ENCODE data around the gene AVL9. TPM values are rescaled to one million over a fixed set of nuclear protein-coding genes. Genes with fewer than 3 reads are reported as not detected.

The AVL9 gene
- total and polyA plus RNA-seq, 4 donors: 9.7 to 52.5 (median 35.3) TPM

DNA sequence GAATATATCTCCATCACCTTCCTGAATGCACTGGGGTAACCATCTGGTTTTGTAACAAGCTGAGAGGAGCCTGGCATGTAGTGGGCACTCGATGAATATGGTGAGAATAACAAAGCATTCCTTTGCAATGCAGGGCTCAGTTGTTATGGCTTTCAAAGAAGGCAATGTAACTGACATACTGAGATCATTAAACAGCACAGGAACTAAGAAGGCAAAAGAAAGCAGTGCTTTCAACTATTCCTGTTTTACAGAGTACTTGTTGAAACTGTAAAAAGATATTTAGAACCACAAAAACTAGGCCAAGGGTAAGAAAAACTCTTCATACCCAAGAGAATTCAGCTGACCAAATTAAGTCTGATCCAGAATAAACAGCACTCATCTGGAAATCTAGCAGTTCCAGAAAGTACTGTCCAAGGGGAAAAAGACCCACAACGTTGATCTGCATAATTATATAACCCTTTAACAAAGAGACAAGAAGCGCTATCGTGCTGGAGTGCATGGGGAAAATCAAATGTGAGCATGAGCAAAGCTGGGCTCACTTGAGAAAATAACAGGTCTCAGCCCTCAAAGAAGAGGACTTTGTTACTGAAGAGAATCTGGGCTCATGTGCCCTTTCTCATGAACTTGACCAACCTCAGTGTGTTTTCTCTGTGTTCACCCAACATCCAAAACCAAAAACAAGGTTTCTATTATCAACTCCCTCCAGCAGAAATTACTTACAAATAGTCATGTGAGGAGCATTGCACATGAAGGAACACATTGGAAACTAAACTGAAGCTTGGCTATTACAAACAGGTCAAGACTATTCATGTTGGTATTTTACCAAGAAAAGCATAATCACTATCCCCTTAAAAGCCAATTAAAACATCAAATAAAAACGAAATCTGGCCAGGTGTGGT, 116.2 kb downstream of the AVL9 start:
- no peak for ATAC-seq (ENCODE audit: insufficient read depth, low FRiP score)
- H3K9me3 ChIP-seq (ENCODE audit: control insufficient read depth in 4 of 4, insufficient read depth in 3 of 4, low read length in 3 of 4): no peaks in the 10 kb centered on the region
- no peak overlapping the region for H3K27ac ChIP-seq (ENCODE audit: low read depth in 1 of 2, low read length in 1 of 2)
- 61 to 83% methylated on average over 5 of the region's 5 CpGs for WGBS, 2 donors
- no peaks in the 10 kb centered on the region for H3K36me3 ChIP-seq (ENCODE audit: control insufficient read depth in 4 of 4, insufficient read depth in 4 of 4, low read length in 4 of 4)
- peak overlapping the region in 1 of 2 donors; percentile 19 for H3K9ac ChIP-seq (ENCODE audit: insufficient read depth in 1 of 2, low read length in 2 of 2)
- H3K27me3 ChIP-seq (ENCODE audit: control insufficient read depth in 3 of 3, insufficient read depth in 3 of 3, low read length in 2 of 3): no peaks in the 10 kb centered on the region
- H3K4me1 ChIP-seq (ENCODE audit: control insufficient read depth in 5 of 5, insufficient read depth in 5 of 5, low read length in 5 of 5): no peaks in the 10 kb centered on the region
- DNase-seq: peak in 1 of 3 donors; percentile 24
- H3K4me3 ChIP-seq: no peak overlapping the region
- TF ChIP-seq, protein P1, sequence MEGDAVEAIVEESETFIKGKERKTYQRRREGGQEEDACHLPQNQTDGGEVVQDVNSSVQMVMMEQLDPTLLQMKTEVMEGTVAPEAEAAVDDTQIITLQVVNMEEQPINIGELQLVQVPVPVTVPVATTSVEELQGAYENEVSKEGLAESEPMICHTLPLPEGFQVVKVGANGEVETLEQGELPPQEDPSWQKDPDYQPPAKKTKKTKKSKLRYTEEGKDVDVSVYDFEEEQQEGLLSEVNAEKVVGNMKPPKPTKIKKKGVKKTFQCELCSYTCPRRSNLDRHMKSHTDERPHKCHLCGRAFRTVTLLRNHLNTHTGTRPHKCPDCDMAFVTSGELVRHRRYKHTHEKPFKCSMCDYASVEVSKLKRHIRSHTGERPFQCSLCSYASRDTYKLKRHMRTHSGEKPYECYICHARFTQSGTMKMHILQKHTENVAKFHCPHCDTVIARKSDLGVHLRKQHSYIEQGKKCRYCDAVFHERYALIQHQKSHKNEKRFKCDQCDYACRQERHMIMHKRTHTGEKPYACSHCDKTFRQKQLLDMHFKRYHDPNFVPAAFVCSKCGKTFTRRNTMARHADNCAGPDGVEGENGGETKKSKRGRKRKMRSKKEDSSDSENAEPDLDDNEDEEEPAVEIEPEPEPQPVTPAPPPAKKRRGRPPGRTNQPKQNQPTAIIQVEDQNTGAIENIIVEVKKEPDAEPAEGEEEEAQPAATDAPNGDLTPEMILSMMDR (IDR thresholded peaks at IDR 0.05; ENCODE audit: control extremely low read depth, extremely low read depth): no peak

DNA sequence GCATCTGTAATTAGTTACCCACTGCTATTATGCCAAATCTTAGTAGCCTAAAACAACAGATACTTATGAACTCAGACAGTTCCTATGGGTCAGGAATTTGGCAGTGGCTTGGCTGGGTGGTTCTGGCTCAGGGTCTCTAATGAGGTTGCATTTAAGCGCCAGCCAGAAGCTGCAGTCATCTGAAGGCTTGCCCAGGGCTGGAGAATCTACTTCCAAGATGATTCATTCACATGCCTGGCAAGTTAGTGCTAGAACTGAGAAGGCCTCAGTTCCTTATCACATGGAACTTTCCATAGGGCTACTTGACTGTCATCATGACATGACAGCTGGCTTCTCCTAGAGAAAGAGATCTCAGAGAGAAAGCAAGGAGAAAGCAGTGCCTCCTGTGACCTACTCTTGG, 121.3 kb downstream of the AVL9 start:
- ATAC-seq (ENCODE audit: insufficient read depth, low FRiP score) (no peak), DNase-seq (no peak)
- Histone ChIP-seq H3K27ac (ENCODE audit: low read depth in 1 of 2, low read length in 1 of 2) (peak overlapping the region in 1 of 2 donors; percentile 23), H3K36me3 (ENCODE audit: control insufficient read depth in 4 of 4, insufficient read depth in 4 of 4, low read length in 4 of 4) (no peaks in the 10 kb centered on the region), H3K4me1 (ENCODE audit: control insufficient read depth in 5 of 5, insufficient read depth in 5 of 5, low read length in 5 of 5) (no peaks in the 10 kb centered on the region), H3K27me3 (ENCODE audit: control insufficient read depth in 3 of 3, insufficient read depth in 3 of 3, low read length in 2 of 3) (no peaks in the 10 kb centered on the region), H3K4me3 (no peak overlapping the region), H3K9ac (ENCODE audit: insufficient read depth in 1 of 2, low read length in 2 of 2) (no peak overlapping the region), H3K9me3 (ENCODE audit: control insufficient read depth in 4 of 4, insufficient read depth in 3 of 4, low read length in 3 of 4) (no peaks in the 10 kb centered on the region)
- 88 to 100% methylated on average over 1 of the region's 1 CpG for WGBS, 2 donors
- TF ChIP-seq, protein P1 (IDR thresholded peaks at IDR 0.05; ENCODE audit: control extremely low read depth, extremely low read depth): no peak

DNA sequence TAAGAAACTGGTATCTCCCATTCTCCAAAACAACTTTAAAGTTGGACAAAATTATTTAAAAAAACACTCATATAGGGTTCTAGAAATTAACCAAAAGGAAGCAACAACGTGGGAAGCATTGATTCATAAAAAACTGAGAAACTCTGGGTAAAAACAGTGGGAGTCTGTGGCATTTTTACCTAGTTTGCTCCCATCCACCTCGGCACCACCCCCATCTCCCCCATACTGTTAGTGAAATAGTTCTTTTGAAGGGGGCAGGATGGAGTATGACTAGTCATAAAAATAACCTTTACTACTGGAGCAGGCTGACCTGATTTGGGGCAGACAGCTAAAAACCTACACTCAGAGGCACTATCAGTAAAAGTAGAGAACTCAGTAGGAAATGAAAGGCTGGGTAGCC, 123.2 kb downstream of the AVL9 start:
- ATAC-seq (ENCODE audit: insufficient read depth, low FRiP score): no peak
- WGBS, 2 donors: 77 to 81% methylated on average over 2 of the region's 2 CpGs

More for the DNA sequence above, 123.2 kb downstream of the AVL9 start:
- H3K4me3 ChIP-seq: no peak overlapping the region
- DNase-seq: no peak
- no peaks in the 10 kb centered on the region for H3K27me3 ChIP-seq (ENCODE audit: control insufficient read depth in 3 of 3, insufficient read depth in 3 of 3, low read length in 2 of 3)
- no peaks in the 10 kb centered on the region for H3K4me1 ChIP-seq (ENCODE audit: control insufficient read depth in 5 of 5, insufficient read depth in 5 of 5, low read length in 5 of 5)
- no peaks in the 10 kb centered on the region for H3K9me3 ChIP-seq (ENCODE audit: control insufficient read depth in 4 of 4, insufficient read depth in 3 of 4, low read length in 3 of 4)
- no peaks in the 10 kb centered on the region for H3K36me3 ChIP-seq (ENCODE audit: control insufficient read depth in 4 of 4, insufficient read depth in 4 of 4, low read length in 4 of 4)
- H3K9ac ChIP-seq (ENCODE audit: insufficient read depth in 1 of 2, low read length in 2 of 2): no peak overlapping the region
- no peak overlapping the region for H3K27ac ChIP-seq (ENCODE audit: low read depth in 1 of 2, low read length in 1 of 2)
- TF ChIP-seq, protein P1 (IDR thresholded peaks at IDR 0.05; ENCODE audit: control extremely low read depth, extremely low read depth): no peak

All from lung (tissue), 12 donors.